Measurements from ENCODE around the gene DIP2B.

GRCh38 chr12:50533971-50534370 lies 29.2 kb downstream of the DIP2B start:
- TF ChIP-seq GATA2 (IDR thresholded peaks at IDR 0.05; ENCODE audit: low read depth, low read length) (no peak), GATA3 (IDR thresholded peaks at IDR 0.05; ENCODE audit: low read depth, low read length) (no peak)

Measured in SH-SY5Y (cell line).